Measurements from ENCODE around the gene RABIF.
A peak's percentile ranks its signal among the peaks of the same experiment; 100 is the strongest.
"Not testable (repeated sequence)": the region's sequence is repeated elsewhere in the genome, so short reads cannot be mapped to it uniquely, and the experiment has no call there.

RABIF gene

DNA sequence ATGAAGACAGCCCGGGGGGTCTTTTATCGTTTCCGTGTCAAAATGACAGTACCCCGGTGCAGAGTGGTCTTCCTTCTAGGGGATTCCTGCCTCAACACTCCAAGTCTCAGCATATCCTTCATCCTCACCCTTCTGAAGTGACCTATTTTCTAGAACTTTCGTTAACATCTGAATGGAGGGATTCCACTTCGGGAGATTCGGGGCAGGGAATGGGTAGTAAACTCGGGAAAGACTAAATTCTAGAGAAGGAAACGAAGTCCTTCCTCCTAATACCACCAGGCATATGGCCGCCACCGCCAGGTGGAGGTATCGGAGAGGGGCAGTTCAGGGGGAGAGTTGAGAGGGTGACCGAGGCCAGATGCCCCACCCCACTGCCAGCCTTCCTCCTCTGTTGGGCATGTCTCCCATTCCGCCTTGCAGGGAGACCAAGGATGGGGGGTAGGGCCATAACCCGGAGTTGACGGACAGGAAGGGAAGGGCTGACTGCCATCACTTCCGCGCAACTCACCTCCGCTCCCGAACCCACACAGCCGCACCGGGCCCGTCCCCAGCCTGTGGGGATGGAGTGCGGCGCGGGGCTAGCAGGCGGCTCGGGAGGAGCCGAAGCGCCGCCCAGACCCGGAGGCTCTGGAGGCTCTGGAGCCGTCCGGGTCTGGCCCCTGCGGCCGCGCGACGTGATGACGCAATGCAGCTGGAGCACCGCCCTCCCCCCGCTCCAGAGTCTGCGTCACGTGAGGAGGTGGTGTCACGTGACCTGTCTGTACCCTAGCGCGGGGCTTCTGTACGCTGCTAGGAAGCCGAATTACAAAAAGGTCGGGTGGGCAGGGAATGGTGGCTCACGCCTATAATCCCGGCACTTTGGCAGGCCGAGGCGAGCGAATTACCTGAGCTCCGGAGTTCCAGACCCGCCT, 37.9 kb upstream of the RABIF start, which contains the start of gene KLHL12:
TSS of gene KLHL12 (minus strand) at position 654 of the 911 bp plus-strand sequence. CDS start 2,072 bp downstream, outside the sequence.
- TF ChIP-seq, protein P1, sequence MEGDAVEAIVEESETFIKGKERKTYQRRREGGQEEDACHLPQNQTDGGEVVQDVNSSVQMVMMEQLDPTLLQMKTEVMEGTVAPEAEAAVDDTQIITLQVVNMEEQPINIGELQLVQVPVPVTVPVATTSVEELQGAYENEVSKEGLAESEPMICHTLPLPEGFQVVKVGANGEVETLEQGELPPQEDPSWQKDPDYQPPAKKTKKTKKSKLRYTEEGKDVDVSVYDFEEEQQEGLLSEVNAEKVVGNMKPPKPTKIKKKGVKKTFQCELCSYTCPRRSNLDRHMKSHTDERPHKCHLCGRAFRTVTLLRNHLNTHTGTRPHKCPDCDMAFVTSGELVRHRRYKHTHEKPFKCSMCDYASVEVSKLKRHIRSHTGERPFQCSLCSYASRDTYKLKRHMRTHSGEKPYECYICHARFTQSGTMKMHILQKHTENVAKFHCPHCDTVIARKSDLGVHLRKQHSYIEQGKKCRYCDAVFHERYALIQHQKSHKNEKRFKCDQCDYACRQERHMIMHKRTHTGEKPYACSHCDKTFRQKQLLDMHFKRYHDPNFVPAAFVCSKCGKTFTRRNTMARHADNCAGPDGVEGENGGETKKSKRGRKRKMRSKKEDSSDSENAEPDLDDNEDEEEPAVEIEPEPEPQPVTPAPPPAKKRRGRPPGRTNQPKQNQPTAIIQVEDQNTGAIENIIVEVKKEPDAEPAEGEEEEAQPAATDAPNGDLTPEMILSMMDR (IDR thresholded peaks at IDR 0.05; ENCODE audit: borderline replicate concordance, control extremely low read depth, extremely low read depth, insufficient read depth, missing control alignments): peak; percentile 56
- in situ Hi-C loops (cut with MboI; ENCODE audit: low sequenced_read_pairs, unreplicated experiment): no loop called here

DNA sequence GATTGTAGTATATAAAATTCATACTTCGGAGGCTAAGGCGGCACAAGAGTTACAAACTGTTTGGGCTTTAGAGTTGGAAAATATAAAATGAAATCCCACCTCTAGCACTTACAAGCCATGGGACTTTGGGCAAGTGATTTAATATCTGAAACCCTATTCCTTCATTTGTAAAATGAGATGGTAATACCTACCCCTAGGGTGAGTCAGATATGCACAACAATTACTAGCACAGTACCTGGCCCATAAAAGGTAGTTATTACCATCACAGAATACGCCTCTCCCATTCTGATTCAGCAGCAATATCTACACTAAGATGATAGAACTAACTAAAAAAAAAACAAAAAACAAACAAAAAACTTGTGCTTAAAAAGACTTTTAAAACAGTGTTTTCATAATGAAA, 34.6 kb upstream of the RABIF start:
- in situ Hi-C loops (cut with MboI; ENCODE audit: low sequenced_read_pairs, unreplicated experiment): no loop called here
- TF ChIP-seq, protein P1 (IDR thresholded peaks at IDR 0.05; ENCODE audit: borderline replicate concordance, control extremely low read depth, extremely low read depth, insufficient read depth, missing control alignments): no peak
- DNase-seq (ENCODE audit: low spot score): no peak

More for the DNA sequence above, 37.9 kb upstream of the RABIF start, which contains the start of gene KLHL12:
- peak; percentile 98 for DNase-seq (ENCODE audit: low spot score)

DNA sequence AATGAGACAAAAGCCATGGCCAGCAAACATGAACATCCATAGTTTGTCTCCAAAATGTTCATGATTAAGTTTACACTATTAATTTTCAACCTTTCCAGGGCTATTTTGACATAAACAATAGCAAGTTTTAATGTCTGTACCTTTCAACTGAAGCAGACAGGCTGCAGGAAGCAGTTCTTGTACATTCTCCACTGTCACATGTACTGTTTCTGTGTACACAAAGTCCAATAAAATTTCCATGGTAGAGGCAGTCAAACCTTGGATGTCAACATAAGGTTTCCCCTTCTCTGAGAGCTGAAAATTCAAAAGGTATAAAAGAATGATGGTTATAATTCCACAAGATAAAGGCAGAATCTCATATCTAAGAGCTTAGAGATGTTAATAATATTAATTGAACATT, 30.7 kb upstream of the RABIF start:
- DNase-seq (ENCODE audit: low spot score): no peak
- in situ Hi-C loops (cut with MboI; ENCODE audit: low sequenced_read_pairs, unreplicated experiment): no loop called here
- TF ChIP-seq, protein P1 (IDR thresholded peaks at IDR 0.05; ENCODE audit: borderline replicate concordance, control extremely low read depth, extremely low read depth, insufficient read depth, missing control alignments): no peak

DNA sequence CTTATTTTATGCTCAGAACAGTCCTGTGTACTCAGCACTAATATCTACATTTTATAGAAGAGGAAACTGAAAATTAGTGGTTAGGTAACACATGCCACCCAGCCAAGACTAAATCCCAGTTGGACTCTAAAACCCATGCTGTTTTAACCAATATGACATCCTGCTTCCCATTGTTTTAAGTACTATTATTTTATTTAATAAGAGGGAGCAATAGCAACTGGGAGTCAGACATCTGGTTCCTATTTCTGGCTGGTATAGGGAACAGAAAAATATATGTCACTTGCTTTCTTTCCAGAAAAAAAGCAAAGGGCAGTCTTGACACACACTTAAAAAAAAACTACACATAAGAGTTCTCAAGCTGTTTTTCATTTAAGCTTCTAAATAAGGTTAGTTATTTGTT, 26.2 kb upstream of the RABIF start:
- in situ Hi-C loops (cut with MboI; ENCODE audit: low sequenced_read_pairs, unreplicated experiment): no loop called here
- TF ChIP-seq, protein P1 (IDR thresholded peaks at IDR 0.05; ENCODE audit: borderline replicate concordance, control extremely low read depth, extremely low read depth, insufficient read depth, missing control alignments): no peak
- no peak for DNase-seq (ENCODE audit: low spot score)

DNA sequence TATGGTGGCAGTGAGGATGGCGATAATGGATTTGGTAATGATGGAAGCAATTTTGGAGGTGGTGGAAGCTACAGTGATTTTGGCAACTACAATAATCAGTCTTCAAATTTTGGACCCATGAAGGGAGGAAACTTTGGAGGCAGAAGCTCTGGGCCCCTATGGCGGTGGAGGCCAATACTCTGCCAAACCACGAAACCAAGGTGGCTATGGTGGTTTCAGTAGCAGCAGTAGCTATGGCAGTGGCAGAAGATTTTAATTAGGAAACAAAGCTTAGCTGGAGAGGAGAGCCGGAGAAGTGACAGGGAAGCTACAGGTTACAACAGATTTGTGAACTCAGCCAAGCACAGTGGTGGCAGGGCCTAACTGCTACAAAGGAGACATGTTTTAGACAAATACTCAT, 23.5 kb upstream of the RABIF start:
- in situ Hi-C loops (cut with MboI; ENCODE audit: low sequenced_read_pairs, unreplicated experiment); DNase-seq (ENCODE audit: low spot score): not testable (repeated sequence)

DNA sequence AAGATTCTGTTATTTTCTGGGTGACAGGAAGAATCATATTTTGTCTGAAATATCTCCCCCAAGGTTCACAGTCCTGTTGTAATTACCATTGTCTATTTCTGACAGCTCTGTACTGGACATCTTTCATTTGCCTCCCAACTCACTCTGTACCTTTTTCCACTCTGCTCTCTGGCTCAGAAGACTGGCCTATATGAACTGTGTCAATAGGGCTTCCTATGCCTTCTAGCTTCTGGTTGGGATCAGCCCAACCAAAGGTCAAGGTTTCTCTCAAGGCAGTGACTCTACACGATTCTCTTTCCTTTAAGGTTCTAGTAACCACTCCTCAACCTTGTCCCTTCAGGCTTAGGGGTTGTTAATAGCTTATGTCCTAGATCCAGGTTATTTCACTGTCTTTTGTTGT, 20.5 kb upstream of the RABIF start:
- TF ChIP-seq, protein P1 (IDR thresholded peaks at IDR 0.05; ENCODE audit: borderline replicate concordance, control extremely low read depth, extremely low read depth, insufficient read depth, missing control alignments): no peak
- no peak for DNase-seq (ENCODE audit: low spot score)
- in situ Hi-C loops (cut with MboI; ENCODE audit: low sequenced_read_pairs, unreplicated experiment): no loop called here

DNA sequence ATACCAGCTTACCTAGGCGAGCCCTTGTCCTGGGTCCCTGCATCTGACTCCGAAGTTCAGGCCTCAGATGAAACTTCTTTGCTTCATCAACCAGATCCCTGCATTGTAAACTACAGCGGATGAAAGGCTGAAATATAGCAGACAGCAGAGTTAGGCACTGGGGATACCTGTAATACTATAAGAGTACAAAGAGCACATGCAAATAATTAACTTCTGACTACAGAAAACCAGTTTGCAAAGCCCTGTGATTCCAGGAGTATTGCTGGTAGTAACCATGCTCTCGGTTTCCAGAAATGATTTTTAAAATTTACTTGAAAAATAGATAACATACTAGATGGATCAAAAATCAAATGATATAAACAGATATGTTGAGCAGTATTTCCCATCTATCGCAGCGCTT, 20.0 kb upstream of the RABIF start:
- TF ChIP-seq, protein P1 (IDR thresholded peaks at IDR 0.05; ENCODE audit: borderline replicate concordance, control extremely low read depth, extremely low read depth, insufficient read depth, missing control alignments): no peak
- DNase-seq (ENCODE audit: low spot score): no peak
- in situ Hi-C loops (cut with MboI; ENCODE audit: low sequenced_read_pairs, unreplicated experiment): no loop called here
